ENCODE data around the gene SETDB1.
A peak's percentile ranks its signal among the peaks of the same experiment; 100 is the strongest.

Gene SETDB1

DNA sequence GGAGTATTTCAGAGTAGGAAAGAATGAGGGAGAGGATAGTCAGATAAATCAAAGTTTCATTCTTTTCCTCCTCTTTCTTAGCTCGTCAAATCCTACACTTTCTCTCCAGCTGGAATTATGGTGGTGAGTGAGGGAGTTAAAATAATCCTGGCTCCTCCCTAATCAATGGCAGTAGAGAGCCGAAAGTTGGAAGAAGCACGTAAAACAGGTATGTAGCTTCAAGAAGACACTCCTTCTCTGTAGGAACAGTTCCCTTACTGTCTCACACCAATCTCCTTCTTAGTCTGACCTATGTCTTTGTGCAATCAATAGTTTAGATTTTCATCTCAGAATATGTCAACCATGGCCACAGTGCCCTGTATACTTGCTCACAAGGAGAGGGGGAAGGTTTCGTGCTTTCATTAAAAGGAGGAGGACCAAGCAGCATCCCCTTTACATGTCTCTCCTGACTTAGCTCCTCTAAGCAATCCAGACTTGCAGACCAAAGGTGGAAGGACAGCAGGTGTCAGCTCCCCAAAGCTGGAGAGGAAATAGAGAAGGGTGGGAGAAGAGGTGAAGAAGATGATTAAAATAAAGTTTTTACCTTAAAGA is 79.7 kb downstream of the SETDB1 start:
- DNase-seq (ENCODE audit: low spot score): no peak

DNA sequence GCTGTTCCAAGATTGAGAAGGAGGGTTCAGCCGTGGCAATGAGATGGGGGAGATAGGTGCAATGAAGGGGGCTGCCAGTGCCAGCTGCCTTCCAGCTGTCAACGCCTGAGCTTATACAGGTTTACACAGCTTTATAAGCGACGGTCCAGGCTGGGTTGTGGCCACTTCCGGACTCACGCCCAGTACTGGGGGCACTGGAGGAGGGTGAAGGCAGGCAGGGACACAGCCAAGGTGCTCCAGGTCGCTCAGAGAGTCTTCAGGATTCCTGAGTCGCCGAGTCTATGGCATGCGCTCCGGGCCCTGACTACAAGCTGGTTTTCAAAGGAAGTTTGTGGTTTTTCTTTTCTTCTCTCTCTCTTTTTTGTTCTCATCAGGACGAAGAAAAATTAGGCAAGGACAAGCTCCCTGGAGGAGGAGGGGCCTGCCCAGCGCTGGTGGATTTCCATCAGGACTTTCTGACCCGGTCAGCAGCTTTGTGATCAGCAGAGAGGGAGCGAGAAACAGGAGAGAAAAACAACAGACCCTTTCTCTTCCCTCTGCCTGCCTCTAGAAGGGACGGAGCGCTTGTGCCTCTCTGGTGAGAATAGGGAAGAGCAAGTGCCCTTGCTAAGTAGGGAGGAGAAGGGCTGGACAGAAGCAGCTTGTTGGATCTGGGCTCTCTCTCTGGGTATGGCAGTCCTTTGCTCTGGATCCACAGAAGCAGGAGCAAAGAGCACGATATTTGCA is 80.3 kb downstream of the SETDB1 start, which contains the start of gene MINDY1:
Gene MINDY1, minus strand, starts transcription at position 576 of the 726 bp plus-strand sequence. CDS start 4,285 bp downstream, outside the sequence.
- DNase-seq (ENCODE audit: low spot score): peak; percentile 56

DNA sequence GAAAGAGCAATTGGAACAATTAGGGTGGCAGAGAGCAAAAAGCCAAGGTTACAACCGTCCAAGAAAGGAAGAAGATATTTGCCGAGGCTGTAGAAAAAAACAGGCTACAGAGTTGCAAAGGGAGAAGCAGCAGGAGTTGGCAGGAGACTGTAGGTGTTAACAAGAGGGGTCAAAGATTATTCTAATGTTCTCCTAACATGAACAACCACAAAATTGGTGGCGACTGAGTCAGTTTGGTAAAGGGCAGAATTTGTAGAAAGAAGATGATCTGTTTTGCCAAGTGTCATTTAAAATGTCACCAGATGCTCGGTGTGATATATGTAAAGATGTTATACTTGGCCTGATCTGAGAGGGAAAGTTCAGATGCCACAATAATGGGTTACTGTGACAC is 81.7 kb downstream of the SETDB1 start:
- DNase-seq (ENCODE audit: low spot score): no peak

DNA sequence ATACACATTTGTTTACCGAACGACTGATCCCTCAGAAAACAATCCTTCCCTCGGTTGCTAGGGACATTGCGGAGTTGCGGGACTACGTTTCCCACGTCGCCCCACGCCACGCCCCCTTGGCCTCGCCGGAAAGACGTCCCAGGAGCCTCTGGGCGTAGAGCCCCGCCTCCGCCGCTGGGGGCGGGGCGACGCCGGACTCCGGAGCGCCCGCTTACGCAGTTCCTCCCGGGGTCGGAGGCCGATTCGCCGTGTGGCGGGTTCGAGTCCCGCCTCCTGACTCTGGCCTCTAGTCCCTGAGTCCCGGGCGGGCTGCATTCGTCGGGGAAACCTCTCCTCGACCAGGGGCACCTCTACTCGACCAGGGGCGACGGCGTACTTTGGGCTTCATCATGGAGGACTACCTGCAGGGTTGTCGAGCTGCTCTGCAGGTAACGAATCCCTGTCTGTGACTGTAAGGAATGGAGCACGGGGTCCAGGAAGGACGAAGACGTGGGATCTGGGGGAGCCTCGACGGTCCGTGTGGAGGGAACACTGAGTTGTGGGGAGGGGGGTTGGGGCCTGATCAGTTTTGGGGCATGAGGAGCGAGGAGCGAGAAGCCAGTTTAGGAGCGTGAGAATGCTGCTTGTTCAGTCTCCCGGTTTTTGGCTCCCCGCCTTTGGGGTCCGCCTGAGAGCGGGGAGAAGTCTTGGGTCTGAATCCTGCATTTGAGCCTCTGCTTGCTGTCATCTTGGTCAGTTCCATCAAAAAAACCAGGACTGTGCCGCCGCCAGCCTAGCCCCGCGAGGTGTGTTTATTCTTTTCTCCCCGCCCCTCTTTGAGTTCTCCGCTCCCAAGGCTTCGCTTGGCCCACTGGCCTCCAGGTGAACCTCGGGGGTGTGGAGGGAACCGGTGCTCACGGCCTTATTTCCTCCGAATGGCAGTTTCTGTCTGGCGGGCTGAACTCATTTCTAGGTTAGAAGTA is 82.4 kb downstream of the SETDB1 start, which contains the start of gene PRUNE1:
Gene PRUNE1, plus strand, starts transcription at position 206 of the 962 bp plus-strand sequence. Its CDS starts 184 bp downstream, at position 390.
- peak; percentile 97 for DNase-seq (ENCODE audit: low spot score)

DNA sequence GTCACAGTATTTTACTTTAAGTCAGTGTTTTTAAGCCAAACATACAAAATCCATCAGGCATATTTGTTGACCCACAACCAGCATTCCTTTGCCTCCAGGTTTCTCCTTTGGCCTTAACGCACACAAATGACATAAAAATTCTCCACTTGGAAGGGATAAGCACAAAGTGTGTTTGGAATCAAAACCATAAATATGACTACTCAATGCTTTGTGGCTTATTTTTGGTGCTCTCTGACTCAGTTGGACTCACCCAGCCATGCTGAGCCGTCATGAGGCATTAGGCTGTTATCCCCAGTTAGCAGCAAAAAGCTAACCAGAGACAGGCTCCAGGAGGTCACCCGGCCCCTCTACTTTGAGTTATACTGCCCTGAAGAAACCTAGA is 83.0 kb downstream of the SETDB1 start:
- DNase-seq (ENCODE audit: low spot score): no peak

DNA sequence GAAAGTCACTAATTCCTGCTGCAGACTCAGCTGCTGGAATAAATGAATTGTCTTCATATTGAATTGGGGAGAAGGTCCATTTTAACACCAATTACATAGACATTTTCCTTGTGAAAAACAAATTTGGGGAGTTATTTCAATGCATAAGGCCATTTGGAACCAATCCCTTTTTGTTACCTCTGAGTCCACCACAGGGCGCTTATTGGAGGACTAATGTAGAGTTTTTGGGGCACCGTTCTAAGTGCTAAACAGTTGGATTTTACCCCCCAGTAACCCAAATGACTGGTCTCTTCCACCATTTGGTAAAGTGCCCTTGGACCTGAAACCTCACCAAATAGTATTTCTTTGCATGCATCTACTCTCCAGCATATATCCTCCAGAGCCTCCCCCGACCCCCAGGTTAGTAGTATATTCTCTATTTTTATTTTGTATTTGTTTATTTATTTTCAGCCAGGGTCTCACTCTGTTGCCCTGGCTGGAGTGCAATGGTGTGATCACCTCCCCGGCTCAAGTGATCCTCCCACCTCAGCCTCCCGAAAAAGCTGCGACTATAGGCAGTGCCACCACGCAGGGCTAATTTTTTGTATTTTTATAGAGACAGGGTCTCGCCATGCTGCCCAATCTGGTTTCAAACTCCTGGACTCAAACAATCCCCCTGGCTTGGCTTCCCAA is 83.6 kb downstream of the SETDB1 start:
- DNase-seq (ENCODE audit: low spot score): no peak

DNA sequence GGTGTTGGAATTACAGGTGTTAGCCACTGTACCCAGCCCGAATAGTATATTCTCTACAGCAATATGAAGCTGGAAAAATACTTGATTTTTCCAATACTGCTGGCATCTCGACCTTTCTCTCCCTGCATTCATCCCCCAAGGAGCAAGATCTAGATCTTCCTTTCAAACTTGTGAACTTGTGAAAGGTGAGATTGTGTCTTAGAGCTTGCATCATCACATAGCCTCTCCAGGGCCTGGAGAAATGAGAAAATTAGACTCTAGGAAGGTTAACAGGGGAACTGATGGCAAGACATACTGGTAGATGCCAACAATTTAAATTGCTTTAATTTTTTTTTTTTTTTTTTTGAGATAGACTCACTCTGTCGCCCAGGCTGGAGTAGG is 84.2 kb downstream of the SETDB1 start:
- no peak for DNase-seq (ENCODE audit: low spot score)

DNA sequence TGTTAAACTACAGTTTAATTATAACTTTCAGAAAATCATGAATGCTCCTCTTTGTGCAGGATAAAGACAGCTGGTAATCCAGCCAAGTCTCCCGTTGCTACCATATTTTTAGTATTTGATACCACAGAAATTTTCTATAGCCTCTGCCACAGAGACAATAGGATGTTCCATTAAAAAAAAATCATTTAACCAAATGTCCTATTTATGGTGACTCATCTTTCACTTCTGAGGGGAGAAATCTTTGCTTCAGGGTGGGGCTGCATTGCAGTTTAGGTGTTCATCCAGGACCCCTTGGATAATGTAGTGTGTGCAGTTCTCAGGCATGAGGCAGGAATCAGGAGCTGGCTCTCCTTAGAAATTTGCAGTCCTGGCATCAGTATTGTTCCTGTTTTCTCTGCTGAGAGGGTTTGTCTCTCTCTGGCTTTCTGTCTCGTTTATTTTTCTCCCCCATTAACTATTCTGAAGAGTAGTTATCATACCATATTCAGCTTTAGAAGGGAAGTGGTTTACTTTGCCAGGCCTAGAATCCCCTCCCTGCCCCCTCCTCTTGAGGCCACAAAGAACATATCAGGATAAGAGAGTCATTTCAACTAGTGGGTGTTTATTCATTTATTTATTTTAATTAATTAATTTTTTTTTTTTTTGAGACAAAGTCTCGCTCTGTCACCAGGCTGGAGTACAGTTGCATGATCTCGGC is 85.1 kb downstream of the SETDB1 start:
- no peak for DNase-seq (ENCODE audit: low spot score)

DNA sequence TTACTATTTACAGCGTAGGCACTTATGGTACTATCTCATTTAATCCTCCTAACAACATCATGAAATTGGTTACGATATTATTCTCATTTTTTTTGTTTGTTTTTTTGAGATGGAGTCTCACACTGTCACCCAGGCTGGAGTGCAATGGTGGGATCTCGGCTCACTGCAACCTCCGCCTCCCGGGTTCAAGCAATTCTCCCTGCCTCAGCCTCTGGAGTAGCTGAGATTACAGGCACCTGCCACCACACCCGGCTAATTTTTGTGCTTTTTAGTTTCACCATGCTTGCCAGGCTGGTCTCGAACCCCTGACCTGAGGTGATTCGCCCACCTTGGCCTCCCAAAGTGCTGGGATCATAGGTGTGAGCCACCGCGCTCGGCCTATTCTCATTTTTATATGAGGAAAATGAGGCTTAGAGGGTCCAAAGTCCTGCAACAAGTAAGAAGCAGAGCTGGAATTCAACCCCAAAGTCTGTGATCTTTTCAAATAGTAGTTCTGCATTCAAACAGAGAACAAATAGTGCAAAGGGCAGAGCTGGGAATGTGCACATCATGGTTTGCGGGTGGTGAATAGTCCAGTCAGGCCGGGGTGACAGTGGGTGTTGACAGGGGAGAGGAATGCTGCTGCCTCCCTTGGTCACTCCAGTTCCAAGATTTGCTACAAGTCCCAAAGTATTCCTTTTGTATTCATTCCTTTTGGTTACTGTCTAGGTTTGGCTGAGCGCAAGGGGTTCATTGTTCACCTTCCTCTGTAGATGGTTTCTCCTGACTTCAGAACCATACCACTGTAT is 86.7 kb downstream of the SETDB1 start:
- DNase-seq (ENCODE audit: low spot score): no peak

DNA sequence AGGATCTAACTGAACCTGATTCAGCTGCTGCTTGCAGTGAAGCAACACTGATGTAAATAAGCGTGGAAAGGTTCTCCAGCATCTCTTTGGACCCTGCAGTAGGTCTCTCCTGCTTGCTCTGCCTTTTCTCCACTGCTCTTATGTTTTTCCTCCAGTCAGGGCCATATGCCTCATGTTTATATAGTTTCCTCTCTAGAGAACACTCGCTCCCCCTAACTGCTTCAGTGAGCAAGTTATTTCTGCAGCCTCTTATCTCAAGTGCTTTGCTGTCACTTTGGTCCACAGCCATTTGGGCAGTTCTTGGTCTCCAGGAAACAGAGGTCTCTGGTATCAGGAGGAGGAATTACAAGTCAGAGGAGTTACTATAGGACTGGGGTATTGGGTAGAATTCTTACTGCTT is 87.4 kb downstream of the SETDB1 start:
- no peak for DNase-seq (ENCODE audit: low spot score)
